GM12872 (cell line): ENCODE data around the gene HTR4.

ENCODE experiments used
- TF ChIP-seq, protein P1 (sequence below): IDR thresholded peaks from 3 replicates; pipeline ENCODE4 v1.5.1; 2011; ENCODE audit warnings: low read depth, mild to moderate bottlenecking, low read length, moderate library complexity; ENCODE audit not compliant: insufficient read depth

HTR4 gene

DNA sequence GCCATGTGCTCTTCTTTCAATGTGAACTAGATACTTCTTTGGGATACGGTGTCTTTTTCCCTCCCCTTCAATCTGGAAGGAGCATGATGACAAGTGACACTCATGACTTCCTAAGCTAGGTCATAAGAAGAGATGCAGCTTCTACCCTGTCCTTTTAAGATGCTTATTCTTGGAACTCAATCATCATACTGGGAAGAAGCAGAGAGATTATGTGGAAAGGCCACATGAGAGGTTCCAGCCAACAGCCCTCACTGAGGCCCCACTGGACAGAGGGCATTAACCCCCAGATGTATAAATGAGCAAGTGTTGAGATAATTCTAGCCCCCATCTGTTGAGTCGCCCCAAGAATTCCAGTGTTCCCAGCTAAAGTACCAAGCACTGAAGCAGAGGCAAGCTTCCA, 29.3 kb upstream of the HTR4 start:
- TF ChIP-seq, protein P1, sequence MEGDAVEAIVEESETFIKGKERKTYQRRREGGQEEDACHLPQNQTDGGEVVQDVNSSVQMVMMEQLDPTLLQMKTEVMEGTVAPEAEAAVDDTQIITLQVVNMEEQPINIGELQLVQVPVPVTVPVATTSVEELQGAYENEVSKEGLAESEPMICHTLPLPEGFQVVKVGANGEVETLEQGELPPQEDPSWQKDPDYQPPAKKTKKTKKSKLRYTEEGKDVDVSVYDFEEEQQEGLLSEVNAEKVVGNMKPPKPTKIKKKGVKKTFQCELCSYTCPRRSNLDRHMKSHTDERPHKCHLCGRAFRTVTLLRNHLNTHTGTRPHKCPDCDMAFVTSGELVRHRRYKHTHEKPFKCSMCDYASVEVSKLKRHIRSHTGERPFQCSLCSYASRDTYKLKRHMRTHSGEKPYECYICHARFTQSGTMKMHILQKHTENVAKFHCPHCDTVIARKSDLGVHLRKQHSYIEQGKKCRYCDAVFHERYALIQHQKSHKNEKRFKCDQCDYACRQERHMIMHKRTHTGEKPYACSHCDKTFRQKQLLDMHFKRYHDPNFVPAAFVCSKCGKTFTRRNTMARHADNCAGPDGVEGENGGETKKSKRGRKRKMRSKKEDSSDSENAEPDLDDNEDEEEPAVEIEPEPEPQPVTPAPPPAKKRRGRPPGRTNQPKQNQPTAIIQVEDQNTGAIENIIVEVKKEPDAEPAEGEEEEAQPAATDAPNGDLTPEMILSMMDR = no peak

DNA sequence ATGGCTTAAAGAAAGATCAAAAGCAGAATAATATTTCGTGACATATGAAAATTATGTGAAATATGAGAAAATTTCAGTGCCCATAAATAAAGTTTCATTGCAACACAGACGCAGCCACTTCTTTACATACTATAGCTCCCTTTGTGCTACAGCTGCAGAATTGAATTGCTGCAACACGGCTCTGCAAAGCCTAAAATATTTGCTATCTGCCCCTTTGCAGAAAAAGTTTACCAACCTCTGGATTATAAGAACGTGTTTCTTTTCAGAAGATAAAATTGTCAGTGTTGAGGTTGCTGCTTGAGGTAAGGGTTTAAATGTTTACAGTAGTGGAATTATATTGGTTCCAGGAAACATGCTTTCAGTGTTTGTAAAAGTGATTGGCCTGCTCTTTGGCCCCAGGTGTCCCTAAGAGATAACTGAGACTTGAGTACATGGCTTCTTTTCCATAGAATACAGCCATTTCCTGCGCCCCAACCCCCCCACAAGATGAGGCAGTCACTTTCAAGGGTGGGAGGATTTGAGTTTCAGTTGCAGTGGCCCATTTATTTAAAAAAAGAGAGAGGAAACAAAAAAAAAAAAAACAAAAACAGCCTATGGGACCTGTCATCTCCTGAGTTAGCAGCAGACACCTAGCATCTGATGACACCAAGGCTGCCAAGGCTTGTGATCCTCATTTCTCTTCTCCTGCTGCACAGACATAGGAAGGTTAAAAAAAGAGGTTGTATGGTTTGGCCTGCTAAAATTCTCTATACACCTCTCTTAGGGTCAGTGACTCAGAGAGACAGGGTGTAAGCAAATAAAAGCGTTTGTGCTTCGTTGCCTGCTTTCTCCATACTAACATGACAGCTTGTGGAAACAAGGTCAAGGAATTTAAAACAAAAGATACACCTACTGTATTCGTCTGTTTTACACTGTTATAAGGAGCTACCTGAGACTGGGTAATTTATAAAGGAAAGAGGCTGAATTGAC, 28.0 kb upstream of the HTR4 start:
- TF ChIP-seq, protein P1 = no peak

DNA sequence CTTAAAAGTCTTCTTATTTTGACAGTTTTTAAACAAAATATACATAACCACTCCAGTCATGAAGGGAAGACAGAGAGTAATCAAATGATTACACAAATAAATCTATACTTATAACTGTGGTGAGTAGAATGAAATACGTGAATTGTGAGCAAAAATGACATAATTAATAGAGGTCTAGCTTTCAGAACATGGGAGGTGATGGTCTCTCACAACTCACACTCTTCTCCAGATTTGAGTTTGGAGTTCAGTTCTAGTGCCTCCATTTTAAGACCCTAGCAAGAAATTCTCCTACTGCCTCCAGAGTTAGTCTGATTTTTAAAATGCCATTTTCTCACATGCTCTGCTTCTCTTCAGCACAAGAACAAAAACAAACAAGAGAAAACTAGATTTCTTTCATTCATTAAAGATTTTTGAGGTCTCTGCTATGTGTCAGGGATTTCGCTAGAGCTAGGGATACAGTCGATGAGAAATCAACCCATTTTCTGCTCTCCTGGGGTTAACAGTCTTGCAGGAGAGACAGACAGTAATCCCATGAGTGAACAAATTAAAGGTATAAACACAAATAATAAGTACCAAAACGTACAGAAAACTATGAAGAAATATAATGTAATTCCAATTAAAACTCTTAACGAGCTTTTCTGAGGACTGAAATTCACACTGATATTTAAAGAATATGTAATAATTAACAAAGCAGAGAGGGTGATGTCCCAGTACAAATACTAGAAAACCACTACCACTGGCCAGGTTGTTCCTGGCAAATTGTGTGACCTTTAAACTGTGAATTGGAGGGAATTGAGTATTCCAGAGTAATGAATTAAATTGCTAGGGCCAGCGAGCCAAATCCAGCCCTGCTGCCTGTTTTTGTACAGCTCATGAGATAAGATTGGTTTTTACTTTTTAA, 27.1 kb upstream of the HTR4 start:
- TF ChIP-seq, protein P1 = no peak

DNA sequence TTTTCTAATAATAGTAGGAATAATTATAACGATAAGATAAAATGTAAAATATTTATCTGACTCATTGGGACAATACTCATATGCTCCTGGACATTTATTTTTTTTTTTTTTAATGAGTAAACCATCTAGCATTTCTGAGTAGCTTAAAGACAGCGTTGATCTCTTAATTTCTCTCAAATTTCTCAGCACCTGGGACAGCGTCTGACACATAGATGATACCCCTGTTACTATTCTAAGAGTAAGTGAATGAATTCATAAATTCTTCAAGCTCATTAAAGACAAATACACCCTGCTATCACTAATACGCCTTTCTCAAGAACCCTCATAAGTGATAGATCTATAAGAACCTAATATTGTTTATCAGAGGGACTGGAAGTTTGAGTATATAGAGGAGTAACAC, 12.0 kb upstream of the HTR4 start:
- TF ChIP-seq, protein P1 = no peak

DNA sequence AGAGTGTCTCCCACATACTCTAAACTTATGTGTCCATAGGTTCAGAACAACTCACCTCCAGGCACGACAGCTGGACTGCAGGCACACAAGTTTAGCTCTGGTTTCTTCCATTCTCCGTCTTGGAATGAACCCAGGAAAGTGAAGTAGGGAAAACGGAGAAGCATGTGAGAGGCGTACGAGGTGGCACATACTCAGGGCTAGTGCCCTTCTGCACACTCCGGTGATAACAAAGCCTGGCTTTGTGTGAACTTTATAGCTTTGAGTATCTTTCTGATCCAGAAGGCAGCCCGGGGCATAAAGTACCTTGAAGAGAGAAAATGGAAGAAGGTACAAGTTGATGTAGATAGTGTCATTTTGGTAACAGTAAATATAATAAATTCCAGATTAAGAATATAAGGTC, 11.1 kb upstream of the HTR4 start:
- TF ChIP-seq, protein P1 = no peak

DNA sequence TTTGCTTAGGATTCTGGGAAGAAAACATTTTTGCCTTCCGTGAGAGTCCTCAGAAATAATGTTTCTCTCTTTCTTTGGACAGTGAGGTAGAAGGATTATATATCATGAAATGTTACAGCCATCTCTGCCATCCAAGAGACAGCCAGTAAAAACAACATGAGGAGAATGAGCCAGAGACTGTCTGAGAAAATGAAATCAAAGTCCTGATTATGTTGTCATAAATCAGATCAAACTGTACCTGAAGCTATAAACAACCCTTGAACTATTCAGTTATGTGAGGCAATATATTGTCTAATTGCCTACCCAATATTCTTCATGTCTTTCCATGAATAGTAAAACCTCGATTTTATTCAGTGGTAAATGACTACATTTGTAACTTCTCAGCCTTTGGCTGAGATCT, 9.2 kb upstream of the HTR4 start:
- TF ChIP-seq, protein P1 = no peak

DNA sequence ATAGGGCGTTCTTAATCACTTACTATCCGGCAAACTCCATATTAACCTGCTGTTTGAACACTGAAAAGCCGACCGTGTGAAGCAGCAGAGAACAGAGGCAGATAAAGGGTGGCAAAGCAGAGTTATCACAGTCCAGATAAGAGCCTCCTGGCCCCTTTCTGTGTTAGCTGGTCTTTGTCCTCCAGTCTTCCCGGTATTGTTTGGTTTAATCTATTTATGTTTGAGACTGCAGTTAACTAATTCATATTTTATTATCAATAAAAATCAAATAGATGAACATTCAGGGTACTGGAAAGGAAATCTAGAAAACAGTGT, 6.0 kb upstream of the HTR4 start:
- TF ChIP-seq, protein P1 = no peak
